Measurements from ENCODE around the gene ARHGDIG.

- TF ChIP-seq POLR2AphosphoS5 (IDR thresholded peaks at IDR 0.05; ENCODE audit: low read depth, low read length) (no peak), POLR2A (IDR thresholded peaks at IDR 0.05; ENCODE audit: low read depth, low read length) (no peak), TAF1 (IDR thresholded peaks at IDR 0.05; ENCODE audit: low read depth, low read length) (no peak), SPI1 (IDR thresholded peaks at IDR 0.05; ENCODE audit: low read depth, low read length) (no peak), POU2F2 (IDR thresholded peaks at IDR 0.05; ENCODE audit: low read depth, low read length) (no peak), PAX5 (IDR thresholded peaks at IDR 0.05; ENCODE audit: insufficient read depth, low read length, severe bottlenecking) (no peak)
Observed at GRCh38 chr16:287981-288920, 7.9 kb downstream of the ARHGDIG start.
